ENCODE results near the gene AGK. TPM values are rescaled to one million over a fixed set of nuclear protein-coding genes. Genes with fewer than 3 reads are reported as not detected.

The AGK gene, protein sequence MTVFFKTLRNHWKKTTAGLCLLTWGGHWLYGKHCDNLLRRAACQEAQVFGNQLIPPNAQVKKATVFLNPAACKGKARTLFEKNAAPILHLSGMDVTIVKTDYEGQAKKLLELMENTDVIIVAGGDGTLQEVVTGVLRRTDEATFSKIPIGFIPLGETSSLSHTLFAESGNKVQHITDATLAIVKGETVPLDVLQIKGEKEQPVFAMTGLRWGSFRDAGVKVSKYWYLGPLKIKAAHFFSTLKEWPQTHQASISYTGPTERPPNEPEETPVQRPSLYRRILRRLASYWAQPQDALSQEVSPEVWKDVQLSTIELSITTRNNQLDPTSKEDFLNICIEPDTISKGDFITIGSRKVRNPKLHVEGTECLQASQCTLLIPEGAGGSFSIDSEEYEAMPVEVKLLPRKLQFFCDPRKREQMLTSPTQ
- total RNA-seq, result 10 to 100 TPM; 45.9 to 75.8 TPM

DNA sequence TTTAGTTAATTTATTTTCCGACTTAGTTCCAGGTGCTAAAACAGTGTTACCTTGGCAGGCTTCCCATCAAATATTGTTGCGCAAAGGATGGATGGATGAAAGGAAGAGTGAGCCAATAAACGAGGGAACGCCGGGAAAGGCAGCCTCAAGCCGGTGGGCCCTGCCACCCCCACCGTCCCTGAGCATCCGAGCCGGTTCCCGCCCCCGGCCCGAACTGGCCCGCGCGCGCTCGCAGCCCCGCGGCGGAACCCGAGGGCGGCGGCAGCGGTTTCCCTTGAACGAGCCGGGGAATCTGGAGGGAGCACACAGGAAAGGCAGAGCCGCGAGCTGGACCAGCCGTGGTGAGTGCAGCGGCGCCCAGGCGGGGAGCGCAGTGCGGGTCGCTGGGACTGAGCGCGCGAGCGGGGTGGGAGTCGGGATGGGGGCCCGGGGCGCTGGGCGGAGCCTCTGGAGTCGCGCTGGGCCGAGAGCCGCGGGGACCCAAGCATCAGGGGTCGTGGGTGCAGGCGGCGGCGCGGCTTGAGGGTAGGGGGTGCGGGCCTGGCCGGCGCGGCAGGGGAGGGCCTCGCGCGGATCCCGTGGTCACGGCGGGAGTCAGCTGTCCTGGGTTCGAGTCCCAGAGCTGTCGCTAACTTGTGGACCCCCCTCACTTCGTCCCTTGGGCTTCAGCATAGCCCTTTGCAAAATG, at the start of gene AGK:
AGK (plus strand) TSS at position 317 of the 688 bp plus-strand sequence. CDS start 4,057 bp downstream, outside the sequence.
- Mint-ChIP-seq H3K27ac (peak within 1 kb of the TSS; percentile 86), H3K27me3 (no peaks in the 10 kb centered on the region), H3K9me3 (ENCODE audit: low read depth) (no peaks in the 10 kb centered on the region), H3K4me3 (peak within 1 kb of the TSS; percentile 80), H3K4me1 (peaks cover 37% of the 10 kb centered on the region), H3K36me3 (peaks cover 19% of the 10 kb centered on the region)
- ATAC-seq, result peak; percentile 96
- peak; percentile 84 for DNase-seq
- CTCF ChIA-PET, result interaction anchor here (1.0 to 2.7 kb wide), 4 partner anchors 18 to 186 kb away, joined by 3 to 12 read pairs (median 4); partner anchors contain the start of gene SSBP1

- DNase-seq (no peak), ATAC-seq (no peak)
- Mint-ChIP-seq H3K4me1 (no peaks in the 10 kb centered on the region), H3K27ac (no peak overlapping the region), H3K4me3 (no peak overlapping the region), H3K36me3 (no peaks in the 10 kb centered on the region), H3K27me3 (peaks cover 30% of the 10 kb centered on the region), H3K9me3 (ENCODE audit: low read depth) (no peaks in the 10 kb centered on the region)
- CTCF ChIA-PET, result no interaction called here
Observed at GRCh38 chr7:141501451-141501850, 49.8 kb upstream of the AGK start.

DNA sequence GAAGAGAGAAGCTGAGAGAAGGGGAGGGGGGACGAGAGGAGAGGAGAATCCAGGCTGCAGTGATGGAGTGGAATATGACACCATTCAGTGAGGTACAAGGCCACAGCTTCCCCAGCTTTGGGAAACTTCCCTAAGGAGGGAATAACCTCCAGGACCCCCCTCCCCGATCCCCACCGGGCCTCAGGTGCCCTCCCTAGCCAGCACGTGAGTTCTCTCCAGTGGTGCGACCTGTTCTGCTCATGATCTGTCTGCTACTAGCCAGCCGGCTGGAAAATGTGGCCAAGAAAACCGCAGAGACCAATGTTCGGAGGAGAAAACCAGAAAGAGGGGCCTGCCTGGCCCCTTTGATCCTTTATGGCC, 39.9 kb upstream of the AGK start:
- Mint-ChIP-seq H3K27ac (no peak overlapping the region), H3K4me1 (peaks cover 18% of the 10 kb centered on the region), H3K36me3 (peaks cover 4% of the 10 kb centered on the region), H3K27me3 (peaks cover 72% of the 10 kb centered on the region), H3K4me3 (no peak overlapping the region), H3K9me3 (ENCODE audit: low read depth) (peaks cover 4% of the 10 kb centered on the region)
- ATAC-seq, result no peak
- CTCF ChIA-PET, result no interaction called here
- DNase-seq, result no peak

DNA sequence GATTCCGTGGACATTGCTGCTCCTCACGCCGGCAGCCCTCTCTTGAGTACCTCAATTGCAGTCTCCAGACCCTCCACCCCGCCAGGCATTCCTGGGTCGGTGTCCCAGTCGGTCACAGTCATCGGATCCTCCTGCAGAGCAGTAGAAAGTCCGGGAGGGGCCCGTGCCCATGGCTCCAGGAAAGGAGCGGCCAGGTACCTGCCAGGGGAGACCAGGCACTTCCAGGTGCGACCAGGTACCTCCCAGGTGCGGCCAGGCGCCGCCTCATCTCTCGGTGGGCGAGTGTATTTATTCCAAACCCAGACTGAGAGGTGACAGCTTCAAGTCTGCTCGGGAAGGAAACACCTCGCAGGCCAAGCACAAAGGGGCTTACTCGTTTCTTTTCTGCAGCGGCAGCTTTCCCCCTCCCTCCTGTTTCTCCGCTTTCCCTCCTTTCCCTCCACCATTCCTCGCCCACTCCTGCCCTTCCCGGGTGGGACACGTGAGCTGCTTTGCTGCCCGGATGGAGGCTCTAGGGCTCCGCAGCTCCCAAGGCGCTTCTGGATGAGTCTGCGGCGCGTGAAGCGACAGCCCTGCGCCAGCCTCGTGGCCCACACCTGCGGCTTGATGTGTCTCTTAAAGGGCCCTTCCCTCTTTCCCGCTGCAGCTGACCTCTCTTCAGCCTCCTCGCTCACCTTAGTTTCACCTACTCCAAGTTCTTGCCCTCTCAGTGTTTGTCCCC, 39.4 kb upstream of the AGK start:
- CTCF ChIA-PET, result no interaction called here
- peaks cover 4% of the 10 kb centered on the region for H3K9me3 Mint-ChIP-seq (ENCODE audit: low read depth)
- peak overlapping the region; percentile 43 for H3K4me3 Mint-ChIP-seq
- no peak overlapping the region for H3K27ac Mint-ChIP-seq
- peaks cover 4% of the 10 kb centered on the region for H3K36me3 Mint-ChIP-seq
- DNase-seq, result peak; percentile 41
- ATAC-seq, result peak; percentile 30
- H3K4me1 Mint-ChIP-seq, result peaks cover 18% of the 10 kb centered on the region
- peaks cover 70% of the 10 kb centered on the region for H3K27me3 Mint-ChIP-seq

- peak; percentile 23 for ATAC-seq
Observed at GRCh38 chr7:141512597-141512996, 38.6 kb upstream of the AGK start.

GRCh38 chr7:141513720-141514119, 37.5 kb upstream of the AGK start:
- Mint-ChIP-seq H3K27ac (no peak overlapping the region), H3K27me3 (peaks cover 68% of the 10 kb centered on the region), H3K4me1 (peaks cover 18% of the 10 kb centered on the region), H3K9me3 (ENCODE audit: low read depth) (peaks cover 4% of the 10 kb centered on the region), H3K4me3 (no peak overlapping the region), H3K36me3 (peaks cover 4% of the 10 kb centered on the region)
- ATAC-seq (no peak), DNase-seq (no peak)
- CTCF ChIA-PET, result interaction anchor here (1.2 kb wide), 1 partner anchor 34 kb away, joined by 3 read pairs; no protein-coding TSS in a partner anchor

More at GRCh38 chr7:141512597-141512996, 38.6 kb upstream of the AGK start:
- peaks cover 75% of the 10 kb centered on the region for H3K27me3 Mint-ChIP-seq
- CTCF ChIA-PET, result no interaction called here
- peaks cover 4% of the 10 kb centered on the region for H3K36me3 Mint-ChIP-seq
- no peak overlapping the region for H3K27ac Mint-ChIP-seq
- DNase-seq, result no peak
- H3K9me3 Mint-ChIP-seq (ENCODE audit: low read depth), result peaks cover 4% of the 10 kb centered on the region
- no peak overlapping the region for H3K4me3 Mint-ChIP-seq
- H3K4me1 Mint-ChIP-seq, result peaks cover 18% of the 10 kb centered on the region

DNA sequence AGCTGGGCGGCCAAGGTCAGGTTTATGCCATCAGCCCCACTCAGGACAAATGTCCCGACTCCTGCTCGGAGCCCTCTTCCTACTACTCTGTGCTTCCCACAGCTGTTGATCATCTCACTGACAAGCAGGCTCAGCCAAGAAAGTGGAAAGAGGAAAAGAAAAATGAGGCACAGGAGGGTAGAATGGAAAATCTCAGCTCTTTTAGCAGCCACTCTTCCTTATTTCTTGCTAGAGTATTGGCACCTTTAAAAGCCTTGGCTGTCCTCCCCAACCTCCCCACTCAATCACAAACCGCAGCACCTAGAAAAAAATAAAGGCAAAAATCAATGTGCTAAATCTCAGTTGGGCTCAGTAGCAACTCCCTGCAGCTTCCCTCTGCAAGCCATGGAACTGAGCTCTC, 35.3 kb upstream of the AGK start:
- Mint-ChIP-seq H3K27ac (no peak overlapping the region), H3K36me3 (peaks cover 4% of the 10 kb centered on the region), H3K4me1 (peaks cover 19% of the 10 kb centered on the region), H3K27me3 (peaks cover 55% of the 10 kb centered on the region), H3K4me3 (no peak overlapping the region), H3K9me3 (ENCODE audit: low read depth) (peaks cover 4% of the 10 kb centered on the region)
- CTCF ChIA-PET, result interaction anchor here (2.3 kb wide), 1 partner anchor 18 kb away, joined by 9 read pairs; no protein-coding TSS in a partner anchor
- no peak for ATAC-seq
- no peak for DNase-seq

DNA sequence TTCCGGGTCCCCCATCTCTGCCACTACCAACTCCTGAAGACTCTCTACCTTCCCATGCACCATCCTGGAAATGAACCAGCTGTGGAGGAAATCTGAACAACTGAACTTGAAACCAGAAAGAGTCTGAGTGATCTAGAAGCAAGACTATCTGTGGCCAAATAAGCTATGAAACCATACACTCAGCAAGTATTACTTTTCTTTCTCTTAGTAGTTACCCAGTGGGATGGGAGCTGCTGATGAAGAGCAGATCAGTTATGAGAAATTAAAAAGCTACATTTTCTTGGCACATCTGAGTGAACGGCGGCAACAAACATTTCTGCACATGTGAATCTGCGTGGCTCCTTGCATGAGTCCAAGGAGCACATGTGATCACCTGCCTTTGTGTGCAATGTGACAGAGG, 31.6 kb upstream of the AGK start:
- Mint-ChIP-seq H3K9me3 (ENCODE audit: low read depth) (no peaks in the 10 kb centered on the region), H3K4me1 (peaks cover 5% of the 10 kb centered on the region), H3K4me3 (no peak overlapping the region), H3K36me3 (no peaks in the 10 kb centered on the region), H3K27me3 (peaks cover 21% of the 10 kb centered on the region), H3K27ac (no peak overlapping the region)
- DNase-seq (no peak), ATAC-seq (no peak)
- CTCF ChIA-PET, result interaction anchor here (1.6 kb wide), 1 partner anchor 13 kb away, joined by 3 read pairs; no protein-coding TSS in a partner anchor

GRCh38 chr7:141522657-141523342, 28.4 kb upstream of the AGK start:
- no peak overlapping the region for H3K27ac Mint-ChIP-seq
- no peaks in the 10 kb centered on the region for H3K36me3 Mint-ChIP-seq
- peaks cover 10% of the 10 kb centered on the region for H3K27me3 Mint-ChIP-seq
- ATAC-seq, result no peak
- CTCF ChIA-PET, result interaction anchor here (3.6 kb wide), 1 partner anchor 12 kb away, joined by 13 read pairs; no protein-coding TSS in a partner anchor
- no peaks in the 10 kb centered on the region for H3K9me3 Mint-ChIP-seq (ENCODE audit: low read depth)
- no peak for DNase-seq
- H3K4me3 Mint-ChIP-seq, result no peak overlapping the region
- peaks cover 5% of the 10 kb centered on the region for H3K4me1 Mint-ChIP-seq

GRCh38 chr7:141525973-141526514, 25.2 kb upstream of the AGK start:
- H3K27me3 Mint-ChIP-seq, result peaks cover 14% of the 10 kb centered on the region
- DNase-seq, result no peak
- no peak overlapping the region for H3K4me3 Mint-ChIP-seq
- H3K27ac Mint-ChIP-seq, result no peak overlapping the region
- ATAC-seq, result no peak
- CTCF ChIA-PET, result interaction anchor here (3.6 kb wide), 1 partner anchor 9 kb away, joined by 13 read pairs; no protein-coding TSS in a partner anchor
- H3K9me3 Mint-ChIP-seq (ENCODE audit: low read depth), result no peaks in the 10 kb centered on the region
- no peaks in the 10 kb centered on the region for H3K36me3 Mint-ChIP-seq
- peaks cover 2% of the 10 kb centered on the region for H3K4me1 Mint-ChIP-seq

- no peak for DNase-seq
- H3K27ac Mint-ChIP-seq, result no peak overlapping the region
- CTCF ChIA-PET, result no interaction called here
Observed at GRCh38 chr7:141527076-141527475, 24.1 kb upstream of the AGK start.

DNA sequence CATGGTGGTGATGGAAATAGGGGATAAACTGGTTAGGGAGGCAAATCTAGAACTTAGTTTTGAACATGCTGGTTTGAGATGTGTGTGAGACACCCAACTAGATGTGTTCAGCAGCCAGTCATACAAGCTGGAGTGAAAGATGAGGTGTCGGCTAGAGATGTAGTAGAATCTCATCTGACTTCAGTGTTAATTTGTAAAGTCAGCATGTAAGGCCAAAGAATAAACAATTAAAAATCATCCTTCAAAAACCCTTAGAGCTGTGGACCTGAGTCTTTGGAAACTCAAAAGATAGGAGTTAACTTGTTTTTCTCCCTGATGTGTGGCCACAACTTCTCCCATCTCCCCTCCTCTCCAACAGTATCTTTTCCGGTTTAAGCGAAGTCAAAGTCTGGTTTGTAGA, 22.8 kb upstream of the AGK start:
- Mint-ChIP-seq H3K27me3 (peaks cover 18% of the 10 kb centered on the region), H3K4me3 (no peak overlapping the region), H3K9me3 (ENCODE audit: low read depth) (no peaks in the 10 kb centered on the region), H3K36me3 (no peaks in the 10 kb centered on the region), H3K4me1 (no peaks in the 10 kb centered on the region), H3K27ac (no peak overlapping the region)
- CTCF ChIA-PET, result no interaction called here
- DNase-seq (no peak), ATAC-seq (no peak)

More at GRCh38 chr7:141527076-141527475, 24.1 kb upstream of the AGK start:
- no peak for ATAC-seq
- no peaks in the 10 kb centered on the region for H3K36me3 Mint-ChIP-seq
- H3K9me3 Mint-ChIP-seq (ENCODE audit: low read depth), result no peaks in the 10 kb centered on the region
- H3K4me1 Mint-ChIP-seq, result peaks cover 2% of the 10 kb centered on the region
- H3K4me3 Mint-ChIP-seq, result no peak overlapping the region
- H3K27me3 Mint-ChIP-seq, result peaks cover 16% of the 10 kb centered on the region

Data from activated CD8-positive, alpha-beta memory T cell treated with anti-CD3 and anti-CD28 coated beads, Interleukin-2, amount 10 ng/mL, durations not matched to agents 7 days and 5 days (primary cell).